K562 (cell line): ENCODE results near the gene LETM1. TPM values are rescaled to one million over a fixed set of nuclear protein-coding genes. Genes with fewer than 3 reads are reported as not detected.

Experiments
- ATF2 ChIP-seq: sonication (generic); formaldehyde crosslinking; IDR thresholded peaks from 2 replicates; pipeline ENCODE4 v1.8.1; 2022; ENCODE audit warnings: missing genetic modification reagents
- E2F8 ChIP-seq: fragments of 450-650 bp; IDR thresholded peaks from 2 replicates; pipeline ENCODE4 v1.7.1; 2018; ENCODE audit warnings: mild to moderate bottlenecking, low read depth; ENCODE audit not compliant: partially characterized antibody
- EZH2 ChIP-seq: IDR thresholded peaks from 2 replicates; pipeline ENCODE4 v1.6.1; 2012; ENCODE audit warnings: low read depth, mild to moderate bottlenecking, inconsistent platforms, low read length, borderline replicate concordance
- FOXJ2 ChIP-seq: fragments of 200-800 bp; sonication (Bioruptor generic); IDR thresholded peaks from 2 replicates; pipeline ENCODE4 v1.6.1; 2016; ENCODE audit warnings: missing genetic modification characterization, missing compliant biosample characterization
- HNRNPK ChIP-seq: fragments of 200-400 bp; formaldehyde crosslinking; IDR thresholded peaks from one replicate; pipeline ENCODE4 v1.6.1; 2018; ENCODE audit warnings: mild to moderate bottlenecking, low read depth, low read length; ENCODE audit not compliant: poor library complexity, severe bottlenecking
- MTA1 ChIP-seq: fragments of 450-650 bp; IDR thresholded peaks from 2 replicates; pipeline ENCODE4 v1.6.1; 2017; ENCODE audit warnings: borderline replicate concordance
- POLR2AphosphoS5 ChIP-seq: IDR thresholded peaks from 2 replicates; pipeline ENCODE4 v1.6.1; 2011; ENCODE audit warnings: mild to moderate bottlenecking, low read depth, low read length, moderate library complexity; ENCODE audit not compliant: control insufficient read depth, insufficient read depth
- RBM22 ChIP-seq: fragments of 200-400 bp; formaldehyde crosslinking; IDR thresholded peaks from 2 replicates; pipeline ENCODE4 v1.6.1; 2018; ENCODE audit warnings: low read length, low read depth; ENCODE audit not compliant: poor library complexity, severe bottlenecking
- TAF15 ChIP-seq: fragments of 200-400 bp; formaldehyde crosslinking; IDR thresholded peaks from 2 replicates; pipeline ENCODE4 v1.6.1; 2017; ENCODE audit warnings: mild to moderate bottlenecking, low read depth, low read length, moderate library complexity
- TSHZ1 ChIP-seq: fragments of 250-450 bp; sonication (Bioruptor Pico); IDR thresholded peaks from 2 replicates; pipeline ENCODE4 v1.4.0; 2020; ENCODE audit warnings: mild to moderate bottlenecking, moderate library complexity
- ZBTB2 ChIP-seq: fragments of 450-650 bp; IDR thresholded peaks from 2 replicates; pipeline ENCODE4 v1.6.1; 2016; ENCODE audit warnings: antibody characterized with exemption
- ZFX ChIP-seq: sonication (generic); formaldehyde crosslinking; IDR thresholded peaks from 2 replicates; pipeline ENCODE4 v1.8.0; 2022; ENCODE audit warnings: mild to moderate bottlenecking, missing genetic modification reagents, moderate library complexity
- ZNF143 ChIP-seq: sonication (generic); formaldehyde crosslinking; IDR thresholded peaks from 2 replicates; pipeline ENCODE4 v1.9.0; 2022; ENCODE audit warnings: mild to moderate bottlenecking, missing genetic modification reagents
- ZNF561 ChIP-seq: fragments of 450-650 bp; formaldehyde crosslinking; conservative IDR thresholded peaks from 2 replicates; pipeline ENCODE4 v1.4.0; 2020; ENCODE audit warnings: mild to moderate bottlenecking, moderate library complexity
- ZNF668 ChIP-seq: fragments of 250-450 bp; sonication (Bioruptor Pico); IDR thresholded peaks from 2 replicates; pipeline ENCODE4 v1.8.0; 2022; ENCODE audit warnings: mild to moderate bottlenecking, inconsistent platforms
- polyA plus RNA-seq, 8 experiments: library from polyadenylated mRNA; depleted of rRNA in 4 of 8; stranded (reverse) in 5 of 8; unstranded in 3 of 8; fragments of >200 nt; fragmentation: Nextera tagmentation in 2 of 8; fragmentation: Illumina TruSeq in 1 of 8; extraction: Ambion mirVana in 2 of 8; extraction: Trizol in 1 of 8; gene quantifications; 2 replicates each; pipeline versions ENCODE4 v1.2.1 to v1.2.3, GENCODE V29; 2011 to 2014; ENCODE audit warnings: inconsistent platforms in 1 of 8, missing spikeins in 1 of 8
- total RNA-seq, 7 experiments: library from RNA; depleted of rRNA in 6 of 7; stranded (reverse); fragments of >200 nt in 6 of 7; fragmentation: Illumina TruSeq in 2 of 7; extraction: Trizol in 2 of 7; gene quantifications; 2 replicates each; pipeline versions ENCODE4 v1.2.1 to v1.2.3, GENCODE V29; 2011 to 2021; ENCODE audit warnings: low replicate concordance in 1 of 7

The LETM1 gene
- total and polyA plus RNA-seq, 9 of the 15 experiments (the other 6 are each of a cell fraction or from before 2014, with no cell fraction given): 3.9 to 109 (median 35.0) TPM

- TF ChIP-seq ATF2 (CRISPR knock-in tag) (0 out of 2 replicates have a peak, but pooled peaks have one; percentile 41), EZH2 (no peak), POLR2AphosphoS5 (no peak), HNRNPK (no peak), ZNF668 (CRISPR knock-in tag) (no peak), ZNF143 (no peak), TAF15 (no peak), ZBTB2 (0 out of 2 replicates have a peak, but pooled peaks have one; percentile 20), ZNF561 (CRISPR knock-in tag) (no peak), FOXJ2 (tag) (no peak), E2F8 (no peak), TSHZ1 (CRISPR knock-in tag) (no peak), MTA1 (no peak), ZFX (CRISPR knock-in tag) (peak; percentile 53; the same call in 1 of the 2 replicates), RBM22 (no peak)
These were observed 454 bp downstream of the LETM1 start (continued) for GRCh38 chr4:1855333-1856070.
